Pancreas (tissue), 10 donors: ENCODE data around the gene THOC6. TPM values are rescaled to one million over a fixed set of nuclear protein-coding genes. Genes with fewer than 3 reads are reported as not detected.

Source experiments
- ATAC-seq, 4 donors: fragments of 200-7000 bp; cut with Tn5 transposase; one replicate each; pipeline versions ENCODE4 v1.8.0 to v1.9.1; 2020; ENCODE audit warnings: mild to moderate bottlenecking in 4 of 4, moderate library complexity in 4 of 4
- DNase-seq, 6 donors: peaks; one replicate each; pipeline ENCODE4 v3.0.0-alpha.2; 2020
- FAIRE-seq: peaks from 2 replicates; lab custom pipeline; 2012; peaks lifted over from hg19 to GRCh38; lab: Jason Lieb, UNC
- H3K27ac ChIP-seq, 4 donors: fragments of 200-600 bp; sonication (generic); 1 replicate in 3 of 4; 2 replicates in 1 of 4; pipeline versions ENCODE4 v1.5.0 to v1.8.0; 2020
- H3K27me3 ChIP-seq, 4 donors: fragments of 200-600 bp; one replicate each; pipeline ENCODE4 v1.8.0; 2021
- H3K36me3 ChIP-seq, 3 donors: fragments of 200-600 bp; sonication (generic) in 1 of 3; one replicate each; pipeline versions ENCODE4 v1.5.0 to v1.8.0; 2020 to 2021
- H3K4me1 ChIP-seq, 3 donors: fragments of 200-600 bp; one replicate each; pipeline ENCODE4 v1.8.0; 2021
- H3K4me3 ChIP-seq, 4 donors: fragments of 200-600 bp; sonication (generic) in 2 of 4; one replicate each; pipeline versions ENCODE4 v1.5.0 to v1.8.0; 2020 to 2021
- H3K9me3 ChIP-seq, 4 donors: fragments of 200-600 bp; one replicate each; pipeline ENCODE4 v1.8.0; 2021
- WGBS, 2 donors: extraction: QIAGEN DNeasy Blood & Tissue Kit; methylation state at CpG; one replicate each; pipeline ENCODE4 v1.1.7; 2013; 5-methylcytosine and 5-hydroxymethylcytosine counted together
- intact Hi-C, 3 donors: fragments of 100-400 bp; cut with DNase I; formaldehyde crosslinking; loops; one replicate each; pipeline versions ENCODE4 v1.11.1 to v1.14.2; 2022
- polyA plus RNA-seq, 2 donors: library from polyadenylated mRNA; stranded (reverse); fragments of 200-250 nt; gene quantifications; one replicate each; pipeline ENCODE4 v1.2.3, GENCODE V29; 2013
- total RNA-seq, 6 donors: library from RNA; stranded (reverse); fragmentation: NEBNext Ultra II Directional in 4 of 6; extraction: Animal tissue kit (Norgen Biotek cat#: 25700) in 4 of 6; gene quantifications; one replicate each; pipeline versions ENCODE4 v1.2.1 to v1.2.4, GENCODE V29; 2021 to 2023
- TF ChIP-seq, protein P1 (sequence below), 4 donors: fragments of 200-600 bp; sonication (generic) in 3 of 4; IDR thresholded peaks; one replicate each; pipeline versions ENCODE4 v1.5.0 to v1.8.0; 2021; ENCODE audit warnings: antibody characterized with exemption in 4 of 4
- donor health status: healthy with polysubstance abuse.
- donor health status: DM: no; HTN: no; CAD: no; lungs with moderate emphysema.
- donor health status: DM: no; HTN: no; CAD: no.
- donor health status: control.
- donor health status: control.
- donor health status: Bipolar disorder and iron deficiency.
- donor health status: DM: yes; HTN: yes; CAD: no.
- donor health status: DM: no; HTN: no; CAD: no.
- donor health status: DM: no; HTN: no; CAD: no.
- donor health status: DM: yes; HTN: yes; CAD: no.

The THOC6 gene
- total and polyA plus RNA-seq, 8 donors, result 6.2 to 38.2 (median 8.5) TPM

DNA sequence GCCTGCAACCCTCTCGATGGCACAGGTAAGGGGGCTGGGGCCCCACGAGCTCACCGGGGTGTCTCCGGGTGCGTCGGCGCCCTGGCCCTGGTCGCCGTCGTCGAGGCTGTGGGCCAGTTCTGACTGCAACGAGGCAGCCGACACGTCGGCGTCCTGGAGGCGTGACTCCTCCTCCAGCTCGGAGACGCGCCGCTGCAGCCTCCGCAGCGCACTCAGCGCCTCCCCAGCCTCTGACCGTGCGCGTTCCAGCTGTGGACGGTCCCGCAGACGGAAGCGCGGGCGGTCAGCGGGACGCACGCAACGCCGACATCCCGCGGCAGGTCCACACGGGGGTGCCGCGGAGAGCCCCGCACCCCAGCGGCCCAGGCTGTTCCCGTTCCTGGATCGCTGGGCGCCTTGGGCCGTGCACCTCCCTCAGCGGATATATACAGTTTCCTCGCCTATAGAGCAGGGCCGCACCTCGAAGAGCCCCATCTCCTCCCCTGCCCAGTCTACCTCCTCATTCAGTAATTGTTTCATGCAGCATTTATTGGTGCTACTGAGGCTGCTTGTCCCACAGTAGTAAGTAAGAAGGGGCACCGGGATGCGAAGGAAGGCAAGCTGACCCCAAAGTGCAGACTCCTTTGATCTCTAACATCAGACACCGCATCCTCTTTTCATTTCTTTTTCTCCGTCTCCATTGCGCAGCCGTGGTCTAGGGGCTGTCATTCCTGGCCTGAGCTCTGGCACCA is 5.8 kb downstream of the THOC6 start:
- ATAC-seq, result no peak
- no peak overlapping the region for H3K4me3 ChIP-seq
- peaks cover 0 to 6% (median 5%) of the 10 kb centered on the region in 3 donors for H3K36me3 ChIP-seq
- TF ChIP-seq, protein P1, sequence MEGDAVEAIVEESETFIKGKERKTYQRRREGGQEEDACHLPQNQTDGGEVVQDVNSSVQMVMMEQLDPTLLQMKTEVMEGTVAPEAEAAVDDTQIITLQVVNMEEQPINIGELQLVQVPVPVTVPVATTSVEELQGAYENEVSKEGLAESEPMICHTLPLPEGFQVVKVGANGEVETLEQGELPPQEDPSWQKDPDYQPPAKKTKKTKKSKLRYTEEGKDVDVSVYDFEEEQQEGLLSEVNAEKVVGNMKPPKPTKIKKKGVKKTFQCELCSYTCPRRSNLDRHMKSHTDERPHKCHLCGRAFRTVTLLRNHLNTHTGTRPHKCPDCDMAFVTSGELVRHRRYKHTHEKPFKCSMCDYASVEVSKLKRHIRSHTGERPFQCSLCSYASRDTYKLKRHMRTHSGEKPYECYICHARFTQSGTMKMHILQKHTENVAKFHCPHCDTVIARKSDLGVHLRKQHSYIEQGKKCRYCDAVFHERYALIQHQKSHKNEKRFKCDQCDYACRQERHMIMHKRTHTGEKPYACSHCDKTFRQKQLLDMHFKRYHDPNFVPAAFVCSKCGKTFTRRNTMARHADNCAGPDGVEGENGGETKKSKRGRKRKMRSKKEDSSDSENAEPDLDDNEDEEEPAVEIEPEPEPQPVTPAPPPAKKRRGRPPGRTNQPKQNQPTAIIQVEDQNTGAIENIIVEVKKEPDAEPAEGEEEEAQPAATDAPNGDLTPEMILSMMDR (IDR thresholded peaks at IDR 0.05), result no peak
- intact Hi-C loops, result no loop called here
- FAIRE-seq, result no peak
- no peaks in the 10 kb centered on the region for H3K27me3 ChIP-seq
- H3K27ac ChIP-seq, result no peak overlapping the region
- no peaks in the 10 kb centered on the region for H3K9me3 ChIP-seq
- 75 to 83% methylated on average over 59 of the region's 59 CpGs for WGBS, 2 donors
- peak in 5 of 6 donors; percentile 26 to 79 (median 39) for DNase-seq
- H3K4me1 ChIP-seq, result peaks cover 0 to 20% (median 3%) of the 10 kb centered on the region in 3 donors

DNA sequence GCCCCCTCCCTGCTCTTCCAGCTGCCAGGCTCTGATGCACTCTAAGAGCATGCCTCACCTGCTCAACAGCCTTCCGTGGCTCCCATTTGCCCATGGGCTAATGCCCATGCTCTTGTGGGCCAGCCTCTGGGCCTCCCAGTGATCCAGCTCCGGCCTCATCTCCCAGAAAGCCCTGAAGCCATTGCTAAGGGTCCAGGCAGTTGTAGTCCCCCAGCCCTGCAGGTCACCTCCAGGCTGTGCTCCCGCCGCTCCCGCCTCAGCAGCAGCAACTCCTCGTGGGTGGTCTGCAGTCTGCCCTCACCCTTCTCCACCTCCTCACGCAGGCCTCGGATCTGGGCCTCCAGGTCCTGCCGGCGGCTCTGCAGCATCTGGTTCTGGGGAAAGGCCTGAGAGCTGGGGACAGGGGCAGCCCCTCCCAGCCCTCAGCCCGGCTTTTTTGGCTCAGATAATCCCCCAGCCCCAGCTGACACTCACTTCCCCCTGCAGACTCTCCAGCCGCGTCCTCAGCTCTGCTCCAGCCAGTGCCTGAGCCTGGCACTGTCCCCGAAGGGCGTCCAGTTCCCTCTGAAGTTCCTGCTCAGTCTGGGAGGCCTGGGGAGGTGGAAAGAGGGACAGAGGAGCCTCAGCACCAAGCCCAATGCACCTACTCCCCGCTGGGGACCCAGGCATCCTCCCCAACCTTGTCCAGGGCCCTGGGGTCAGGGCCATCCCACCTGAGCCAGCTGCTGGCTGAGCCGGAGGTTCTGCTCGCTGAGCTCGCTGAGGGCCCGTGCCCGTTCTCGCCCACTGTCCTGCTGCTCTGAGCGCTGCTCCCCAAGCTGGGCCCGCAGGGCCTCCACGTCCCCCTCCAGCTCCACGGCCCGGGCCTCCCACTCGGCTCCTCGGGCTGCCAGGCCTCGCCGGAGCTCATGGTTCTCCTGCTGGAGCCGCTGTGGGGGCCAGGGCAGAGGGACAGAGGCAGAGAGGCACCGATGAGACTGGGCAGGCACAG is 6.7 kb downstream of the THOC6 start:
- no peak overlapping the region for H3K27ac ChIP-seq
- no peak overlapping the region for H3K4me3 ChIP-seq
- H3K4me1 ChIP-seq, result peaks cover 0 to 20% (median 3%) of the 10 kb centered on the region in 3 donors
- H3K9me3 ChIP-seq, result no peaks in the 10 kb centered on the region
- TF ChIP-seq, protein P1 (IDR thresholded peaks at IDR 0.05), result no peak
- peaks cover 0 to 6% (median 5%) of the 10 kb centered on the region in 3 donors for H3K36me3 ChIP-seq
- no peaks in the 10 kb centered on the region for H3K27me3 ChIP-seq
- intact Hi-C loops, result no loop called here
- FAIRE-seq (no peak), DNase-seq (peak in 5 of 6 donors; percentile 9 to 84 (median 37)), ATAC-seq (no peak)
- WGBS, 2 donors, result 89 to 91% methylated on average over 31 to 33 of the region's 33 CpGs

DNA sequence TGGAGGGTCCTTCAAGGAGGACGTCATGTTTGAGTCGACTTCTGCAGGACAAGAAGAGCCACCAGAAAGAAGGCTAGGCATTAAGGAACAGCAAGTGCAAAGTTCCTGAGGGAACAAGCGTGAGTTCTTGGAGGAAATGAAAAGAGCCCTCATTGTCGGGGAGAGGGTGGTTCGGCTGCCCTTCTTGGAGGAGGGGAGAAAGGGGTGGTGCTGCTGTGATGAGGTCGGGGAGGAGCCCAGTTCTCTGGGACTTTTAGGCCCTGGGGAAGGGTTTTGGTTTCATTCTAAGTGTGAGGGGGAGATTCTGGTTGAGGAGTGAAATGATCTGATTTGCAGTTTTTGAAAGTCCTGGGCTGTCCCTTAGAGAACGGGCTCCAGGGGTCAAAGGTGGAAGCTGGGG is 8.8 kb downstream of the THOC6 start:
- H3K27ac ChIP-seq, result no peak overlapping the region
- DNase-seq (peak in 1 of 6 donors; percentile 12), ATAC-seq (no peak), FAIRE-seq (no peak)
- TF ChIP-seq, protein P1 (IDR thresholded peaks at IDR 0.05), result no peak
- peaks cover 0 to 6% (median 0%) of the 10 kb centered on the region in 3 donors for H3K36me3 ChIP-seq
- intact Hi-C loops, result no loop called here
- 64 to 74% methylated on average over 7 of the region's 7 CpGs for WGBS, 2 donors
- no peaks in the 10 kb centered on the region for H3K9me3 ChIP-seq
- H3K4me1 ChIP-seq, result peaks cover 0 to 22% (median 3%) of the 10 kb centered on the region in 3 donors
- no peak overlapping the region for H3K4me3 ChIP-seq
- H3K27me3 ChIP-seq, result no peaks in the 10 kb centered on the region

DNA sequence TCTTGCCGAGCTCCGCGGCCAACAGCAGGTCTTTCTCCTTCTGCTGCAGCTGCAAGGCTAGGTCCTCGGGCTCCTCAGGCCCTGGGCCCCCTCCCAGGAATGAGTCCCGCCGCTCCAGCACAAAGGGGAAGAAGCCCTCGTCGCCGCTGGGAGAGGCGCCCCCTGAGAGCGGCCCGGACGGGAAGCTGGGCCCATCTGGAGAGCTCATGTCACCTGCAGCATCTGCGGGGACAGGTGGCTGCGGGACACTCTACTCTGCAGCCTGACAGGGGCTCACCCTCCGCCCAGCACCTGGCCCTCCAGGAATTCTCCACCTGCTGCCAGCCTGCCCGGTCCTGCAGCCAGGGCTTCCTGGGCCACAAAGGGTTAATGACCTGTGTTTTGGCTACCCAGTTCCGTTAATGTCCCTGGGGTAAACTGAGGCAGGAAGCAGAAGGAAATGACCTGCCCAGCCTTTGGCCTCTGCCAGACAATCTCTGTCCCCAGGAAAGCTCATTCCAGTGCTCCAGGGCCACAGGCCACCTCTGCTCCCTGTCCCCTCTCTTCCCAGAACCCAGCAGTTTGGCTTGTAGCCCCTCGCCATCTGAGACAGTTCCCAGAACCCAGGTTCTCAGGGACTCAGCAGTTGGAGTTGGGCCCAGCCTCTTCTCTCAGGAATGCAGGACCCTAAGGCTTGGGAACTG is 11.6 kb downstream of the THOC6 start:
- H3K4me1 ChIP-seq, result peaks cover 0 to 21% (median 5%) of the 10 kb centered on the region in 3 donors
- TF ChIP-seq, protein P1 (IDR thresholded peaks at IDR 0.05), result no peak
- intact Hi-C loops, result no loop called here
- peak overlapping the region; percentile 27 to 83 (median 75) for H3K4me3 ChIP-seq
- WGBS, 2 donors, result 21 to 33% methylated on average over 13 to 19 of the region's 19 CpGs
- peaks cover 0 to 1% (median 0%) of the 10 kb centered on the region in 3 donors for H3K36me3 ChIP-seq
- FAIRE-seq (no peak), DNase-seq (peak; percentile 79 to 92 (median 89)), ATAC-seq (peak; percentile 60 to 71 (median 70))
- no peaks in the 10 kb centered on the region for H3K27me3 ChIP-seq
- H3K9me3 ChIP-seq, result no peaks in the 10 kb centered on the region
- H3K27ac ChIP-seq, result peak overlapping the region; percentile 80 to 90 (median 85)
